ENCODE results near the gene APBA2. TPM values are rescaled to one million over a fixed set of nuclear protein-coding genes. Genes with fewer than 3 reads are reported as not detected.

APBA2 gene
- total RNA-seq, 1 donor from 2014 or later: 0.38 TPM

- intact Hi-C loops (cut with micrococcal nuclease): no loop called here
- peaks cover 10% of the 10 kb centered on the region for H3K9me3 ChIP-seq (replicated peaks)
- TF ChIP-seq CTCF (IDR thresholded peaks at IDR 0.05; ENCODE audit: borderline replicate concordance): no peak
- H3K27ac ChIP-seq (replicated peaks): no peak overlapping the region
- DNase-seq: no peak
- H3K4me3 ChIP-seq: no peak overlapping the region
- no peaks in the 10 kb centered on the region for H3K36me3 ChIP-seq
- peaks cover 10% of the 10 kb centered on the region for H3K27me3 ChIP-seq (ENCODE audit: low read depth)
- H3K4me1 ChIP-seq: no peaks in the 10 kb centered on the region
These were observed 185.6 kb downstream of the APBA2 start for GRCh38 chr15:29071232-29071881.

- Histone ChIP-seq H3K4me3 (no peak overlapping the region), H3K27ac (replicated peaks) (no peak overlapping the region), H3K9me3 (replicated peaks) (peaks cover 10% of the 10 kb centered on the region), H3K27me3 (ENCODE audit: low read depth) (peaks cover 10% of the 10 kb centered on the region), H3K4me1 (no peaks in the 10 kb centered on the region), H3K36me3 (no peaks in the 10 kb centered on the region)
- TF ChIP-seq CTCF (IDR thresholded peaks at IDR 0.05; ENCODE audit: borderline replicate concordance): no peak
- no peak for DNase-seq
- intact Hi-C loops (cut with micrococcal nuclease): no loop called here
These were observed 186.1 kb downstream of the APBA2 start for GRCh38 chr15:29071882-29072273.

GRCh38 chr15:29072444-29072843 lies 186.7 kb downstream of the APBA2 start:
- no peak overlapping the region for H3K27ac ChIP-seq (replicated peaks)
- H3K4me3 ChIP-seq: no peak overlapping the region
- peaks cover 10% of the 10 kb centered on the region for H3K9me3 ChIP-seq (replicated peaks)
- DNase-seq: no peak
- H3K27me3 ChIP-seq (ENCODE audit: low read depth): peaks cover 10% of the 10 kb centered on the region
- intact Hi-C loops (cut with micrococcal nuclease): no loop called here
- TF ChIP-seq CTCF (IDR thresholded peaks at IDR 0.05; ENCODE audit: borderline replicate concordance): no peak
- no peaks in the 10 kb centered on the region for H3K36me3 ChIP-seq
- no peaks in the 10 kb centered on the region for H3K4me1 ChIP-seq

- no peak overlapping the region for H3K4me3 ChIP-seq
- intact Hi-C loops (cut with micrococcal nuclease): no loop called here
- no peak for TF ChIP-seq CTCF (IDR thresholded peaks at IDR 0.05; ENCODE audit: borderline replicate concordance)
- H3K27me3 ChIP-seq (ENCODE audit: low read depth): peaks cover 10% of the 10 kb centered on the region
- peaks cover 9% of the 10 kb centered on the region for H3K9me3 ChIP-seq (replicated peaks)
- H3K4me1 ChIP-seq: no peaks in the 10 kb centered on the region
- H3K27ac ChIP-seq (replicated peaks): no peak overlapping the region
- no peak for DNase-seq
- H3K36me3 ChIP-seq: no peaks in the 10 kb centered on the region
These were observed 188.3 kb downstream of the APBA2 start for GRCh38 chr15:29074045-29074444.

- no peaks in the 10 kb centered on the region for H3K4me1 ChIP-seq
- H3K36me3 ChIP-seq: no peaks in the 10 kb centered on the region
- H3K27me3 ChIP-seq (ENCODE audit: low read depth): no peaks in the 10 kb centered on the region
- TF ChIP-seq CTCF (IDR thresholded peaks at IDR 0.05; ENCODE audit: borderline replicate concordance): no peak
- no peak for DNase-seq
- H3K4me3 ChIP-seq: no peak overlapping the region
- no peaks in the 10 kb centered on the region for H3K9me3 ChIP-seq (replicated peaks)
- intact Hi-C loops (cut with micrococcal nuclease): no loop called here
- H3K27ac ChIP-seq (replicated peaks): no peak overlapping the region
These were observed 192.8 kb downstream of the APBA2 start for GRCh38 chr15:29078541-29078940.

Measured in left ventricle myocardium inferior (tissue), 1 donor.